Upper lobe of right lung (tissue), 1 donor: ENCODE data around the gene SSBP2. TPM values are rescaled to one million over a fixed set of nuclear protein-coding genes. Genes with fewer than 3 reads are reported as not detected.

Experiments used
- ATAC-seq: fragments of 200-7000 bp; cut with Tn5 transposase; one replicate; pipeline ENCODE4 v1.9.1; 2020; ENCODE audit warnings: mild to moderate bottlenecking, moderate library complexity
- DNase-seq: peaks from one replicate; pipeline ENCODE4 v3.0.0-alpha.2; 2020
- H3K27ac ChIP-seq: fragments of 200-600 bp; one replicate; pipeline ENCODE4 v1.8.0; 2022
- H3K27me3 ChIP-seq: fragments of 200-600 bp; one replicate; pipeline ENCODE4 v1.8.0; 2022; ENCODE audit warnings: mild to moderate bottlenecking
- H3K36me3 ChIP-seq: fragments of 200-600 bp; one replicate; pipeline ENCODE4 v1.8.0; 2022
- H3K4me1 ChIP-seq: fragments of 200-600 bp; one replicate; pipeline ENCODE4 v1.8.0; 2022
- H3K4me3 ChIP-seq: fragments of 200-600 bp; one replicate; pipeline ENCODE4 v1.8.0; 2022; ENCODE audit warnings: mild to moderate bottlenecking
- H3K9me3 ChIP-seq: fragments of 200-600 bp; one replicate; pipeline ENCODE4 v1.8.0; 2022
- intact Hi-C: fragments of 100-400 bp; cut with DNase I; formaldehyde crosslinking; loops from one replicate; pipeline ENCODE4 v1.11.0; 2022
- total RNA-seq: library from RNA; stranded (reverse); fragmentation: NEBNext Ultra II Directional; extraction: Animal tissue kit (Norgen Biotek cat#: 25700); gene quantifications from one replicate; pipeline ENCODE4 v1.2.1, GENCODE V29; 2021
- TF ChIP-seq, protein P1 (sequence below): fragments of 200-600 bp; IDR thresholded peaks from one replicate; pipeline ENCODE4 v1.8.0; 2022; ENCODE audit warnings: antibody characterized with exemption
- donor health status: DM: no; HTN: yes; CAD: no; lungs with severe emphysema.

Gene SSBP2
- total RNA-seq, 1 donor from 2014 or later: 43.8 TPM

DNA sequence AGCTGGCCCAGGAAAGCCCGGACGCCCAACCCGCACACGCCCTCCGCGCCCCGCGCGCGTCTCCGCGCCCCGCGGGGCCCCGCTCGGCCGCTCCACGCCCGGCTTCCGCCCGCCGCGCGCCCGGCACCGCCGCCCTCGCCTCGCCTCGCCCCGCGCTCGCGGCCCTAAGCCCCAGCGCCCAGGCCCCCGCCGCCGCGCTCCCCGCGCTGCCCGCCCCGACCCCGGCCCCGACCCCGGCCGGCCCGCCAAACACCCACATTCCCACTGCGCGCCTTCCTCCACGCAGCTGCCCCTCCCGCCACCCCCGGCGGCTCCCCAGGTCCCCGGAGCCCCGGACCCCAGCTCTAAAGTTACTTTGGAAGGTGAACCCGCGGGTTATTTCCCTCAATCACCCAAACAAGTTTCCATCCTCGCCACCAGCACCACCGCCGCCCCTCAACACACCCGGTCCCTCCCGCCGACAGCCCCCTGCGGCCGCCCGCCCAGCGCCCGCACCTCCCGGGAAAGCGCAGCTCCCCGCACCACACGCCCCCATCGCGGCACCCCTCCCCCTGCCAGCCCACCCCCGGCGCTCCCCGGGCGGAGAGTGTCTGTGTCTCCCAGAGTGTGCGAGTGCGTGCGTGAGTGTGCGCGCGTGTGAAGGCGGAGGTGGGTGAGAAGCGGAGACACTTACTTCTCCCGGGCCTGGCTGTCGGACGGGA lies 439 bp downstream of the SSBP2 start:
- intact Hi-C loops: loop anchor here (10.0 kb wide), 1 partner anchor 104 kb away; no protein-coding TSS in a partner anchor
- Histone ChIP-seq H3K36me3 (no peaks in the 10 kb centered on the region), H3K4me1 (peaks cover 19% of the 10 kb centered on the region), H3K27me3 (no peaks in the 10 kb centered on the region), H3K27ac (peak overlapping the region; percentile 99), H3K4me3 (peak overlapping the region; percentile 73), H3K9me3 (no peaks in the 10 kb centered on the region)
- DNase-seq (peak; percentile 67), ATAC-seq (peak; percentile 1)
- TF ChIP-seq, protein P1, sequence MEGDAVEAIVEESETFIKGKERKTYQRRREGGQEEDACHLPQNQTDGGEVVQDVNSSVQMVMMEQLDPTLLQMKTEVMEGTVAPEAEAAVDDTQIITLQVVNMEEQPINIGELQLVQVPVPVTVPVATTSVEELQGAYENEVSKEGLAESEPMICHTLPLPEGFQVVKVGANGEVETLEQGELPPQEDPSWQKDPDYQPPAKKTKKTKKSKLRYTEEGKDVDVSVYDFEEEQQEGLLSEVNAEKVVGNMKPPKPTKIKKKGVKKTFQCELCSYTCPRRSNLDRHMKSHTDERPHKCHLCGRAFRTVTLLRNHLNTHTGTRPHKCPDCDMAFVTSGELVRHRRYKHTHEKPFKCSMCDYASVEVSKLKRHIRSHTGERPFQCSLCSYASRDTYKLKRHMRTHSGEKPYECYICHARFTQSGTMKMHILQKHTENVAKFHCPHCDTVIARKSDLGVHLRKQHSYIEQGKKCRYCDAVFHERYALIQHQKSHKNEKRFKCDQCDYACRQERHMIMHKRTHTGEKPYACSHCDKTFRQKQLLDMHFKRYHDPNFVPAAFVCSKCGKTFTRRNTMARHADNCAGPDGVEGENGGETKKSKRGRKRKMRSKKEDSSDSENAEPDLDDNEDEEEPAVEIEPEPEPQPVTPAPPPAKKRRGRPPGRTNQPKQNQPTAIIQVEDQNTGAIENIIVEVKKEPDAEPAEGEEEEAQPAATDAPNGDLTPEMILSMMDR: no peak

DNA sequence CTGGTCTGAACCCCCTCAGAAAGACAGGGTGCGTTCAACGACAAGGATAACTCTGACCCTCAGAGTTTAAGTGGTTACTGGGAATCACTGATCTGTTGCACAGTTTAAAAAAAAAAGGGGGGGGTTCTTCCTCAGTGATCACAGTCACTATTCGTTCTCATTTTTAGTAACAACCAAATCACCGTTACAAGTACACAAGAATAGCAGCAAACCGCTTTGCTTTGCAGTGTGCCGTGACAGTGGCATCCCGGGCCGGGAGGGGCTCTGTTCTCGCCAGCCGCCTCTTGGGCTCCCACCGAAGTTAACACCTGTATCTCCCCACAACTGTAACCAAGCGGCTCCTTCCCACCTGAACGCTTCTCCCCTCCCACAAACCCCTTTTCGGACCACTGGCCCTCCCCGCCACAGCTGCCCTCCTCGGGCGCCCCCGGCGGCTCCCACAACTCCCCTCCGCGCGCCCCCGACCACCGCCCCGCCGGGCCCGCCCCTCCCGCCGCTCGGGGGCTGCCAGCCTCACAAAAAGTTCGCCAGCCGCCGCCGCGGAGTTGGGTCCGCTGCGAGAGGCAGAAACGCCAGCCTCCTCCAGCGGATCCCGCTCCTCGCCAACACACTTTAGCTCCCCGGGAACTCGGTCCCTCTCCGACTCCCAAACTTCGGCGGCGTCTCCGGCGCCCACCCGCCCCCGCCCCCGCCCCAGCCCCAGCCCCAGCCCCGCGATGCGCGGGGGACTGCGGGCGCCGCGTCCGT lies 1.2 kb downstream of the SSBP2 start:
- Histone ChIP-seq H3K27ac (peak overlapping the region; percentile 80), H3K9me3 (no peaks in the 10 kb centered on the region), H3K36me3 (no peaks in the 10 kb centered on the region), H3K27me3 (no peaks in the 10 kb centered on the region), H3K4me1 (peaks cover 14% of the 10 kb centered on the region), H3K4me3 (peak overlapping the region; percentile 73)
- DNase-seq (peak; percentile 76), ATAC-seq (no peak)
- TF ChIP-seq, protein P1: no peak
- intact Hi-C loops: loop anchor here (5.0 to 10.0 kb wide), 2 partner anchors 105 to 418 kb away; no protein-coding TSS in a partner anchor

DNA sequence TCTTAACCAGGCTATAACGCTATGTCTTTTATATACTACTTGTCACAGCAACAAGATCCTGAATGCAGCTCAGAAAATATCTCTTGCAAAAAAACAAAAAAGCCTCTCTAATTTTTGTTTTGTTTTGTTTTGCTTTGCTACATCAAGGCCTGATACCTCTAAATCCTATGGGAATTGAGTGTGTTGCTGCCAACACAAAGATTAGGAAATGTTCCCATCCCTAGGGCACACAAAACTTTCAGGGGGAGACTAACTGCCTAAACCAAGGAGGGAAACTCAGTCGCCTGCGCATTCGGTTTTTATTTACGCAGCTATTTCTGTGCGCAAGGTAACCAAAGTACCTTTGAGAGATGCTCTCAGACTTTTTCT lies 1.7 kb downstream of the SSBP2 start:
- ATAC-seq (no peak), DNase-seq (no peak)
- TF ChIP-seq, protein P1: no peak
- Histone ChIP-seq H3K9me3 (no peaks in the 10 kb centered on the region), H3K36me3 (no peaks in the 10 kb centered on the region), H3K27me3 (no peaks in the 10 kb centered on the region), H3K4me3 (peak overlapping the region; percentile 73), H3K27ac (no peak overlapping the region), H3K4me1 (peaks cover 13% of the 10 kb centered on the region)
- intact Hi-C loops: loop anchor here (5.0 kb wide), 1 partner anchor 418 kb away; no protein-coding TSS in a partner anchor

DNA sequence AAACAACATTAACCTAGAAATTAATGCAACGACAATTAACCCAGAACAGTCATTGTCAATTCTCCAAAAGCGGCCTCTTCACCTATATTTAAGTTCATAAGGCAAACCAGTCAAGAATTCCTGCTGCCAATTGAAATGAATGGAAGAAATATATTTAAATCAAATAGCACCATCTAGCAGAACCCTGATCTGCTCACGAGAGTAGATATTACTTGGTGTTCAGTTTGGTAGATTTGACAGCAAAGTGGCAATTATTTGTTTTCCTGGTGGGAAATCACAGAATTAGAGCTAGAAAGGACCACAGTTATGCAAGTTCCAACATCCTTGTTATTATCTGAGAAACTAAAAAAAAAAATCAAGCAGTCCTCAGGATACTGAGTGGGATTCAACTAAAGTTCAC lies 2.3 kb downstream of the SSBP2 start:
- Histone ChIP-seq H3K4me1 (peaks cover 13% of the 10 kb centered on the region), H3K9me3 (no peaks in the 10 kb centered on the region), H3K4me3 (peak overlapping the region; percentile 73), H3K27ac (no peak overlapping the region), H3K36me3 (no peaks in the 10 kb centered on the region), H3K27me3 (no peaks in the 10 kb centered on the region)
- TF ChIP-seq, protein P1: no peak
- no peak for DNase-seq
- intact Hi-C loops: loop anchor here (5.0 kb wide), 1 partner anchor 419 kb away; no protein-coding TSS in a partner anchor
- no peak for ATAC-seq

DNA sequence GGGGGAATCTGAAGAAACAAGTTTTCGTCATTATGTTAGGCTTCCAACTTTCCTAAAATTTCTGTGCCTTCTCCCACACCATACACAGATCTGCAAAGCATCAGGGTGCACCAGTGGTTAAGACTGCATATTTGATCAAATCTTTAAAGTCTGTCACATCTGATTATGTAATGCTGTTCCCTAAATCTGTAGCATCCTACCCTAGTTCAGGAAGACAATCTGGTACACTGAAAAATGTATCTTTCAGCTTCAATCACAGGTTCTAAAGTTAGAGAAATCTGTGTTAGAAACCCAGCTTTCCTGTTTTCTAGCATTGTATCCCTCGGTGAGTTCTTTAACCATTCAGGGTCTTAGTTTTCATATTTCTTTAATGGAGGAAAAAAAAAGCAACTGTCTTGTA lies 3.9 kb downstream of the SSBP2 start:
- no peak for DNase-seq
- Histone ChIP-seq H3K27ac (no peak overlapping the region), H3K4me1 (peaks cover 7% of the 10 kb centered on the region), H3K9me3 (no peaks in the 10 kb centered on the region), H3K4me3 (no peak overlapping the region), H3K27me3 (no peaks in the 10 kb centered on the region), H3K36me3 (no peaks in the 10 kb centered on the region)
- ATAC-seq: no peak
- intact Hi-C loops: loop anchor here (5.0 kb wide), 1 partner anchor 420 kb away; no protein-coding TSS in a partner anchor
- TF ChIP-seq, protein P1: no peak
